ENCODE data around the gene NEK8. TPM values are rescaled to one million over a fixed set of nuclear protein-coding genes. Genes with fewer than 3 reads are reported as not detected.
A peak's percentile ranks its signal among the peaks of the same experiment; 100 is the strongest.

NEK8 gene
- total and polyA plus RNA-seq, 9 donors, result 1.9 to 8.3 (median 3.2) TPM

GRCh38 chr17:28698253-28698941 lies 30.2 kb upstream of the NEK8 start:
- no peak for DNase-seq
- Histone ChIP-seq H3K4me3 (no peak overlapping the region), H3K27me3 (no peaks in the 10 kb centered on the region), H3K27ac (no peak overlapping the region), H3K4me1 (ENCODE audit: insufficient read depth) (no peaks in the 10 kb centered on the region), H3K36me3 (peaks cover 2% of the 10 kb centered on the region), H3K9me3 (no peaks in the 10 kb centered on the region)
- 89 to 95% (median 90%) methylated on average over 6 of the region's 6 CpGs for WGBS, 3 donors
- intact Hi-C loops (cut with DNase I), result no loop called here
- TF ChIP-seq POLR2A (IDR thresholded peaks at IDR 0.05), result no peak
- no peak for TF ChIP-seq EP300 (IDR thresholded peaks at IDR 0.05)
- TF ChIP-seq, protein P1, sequence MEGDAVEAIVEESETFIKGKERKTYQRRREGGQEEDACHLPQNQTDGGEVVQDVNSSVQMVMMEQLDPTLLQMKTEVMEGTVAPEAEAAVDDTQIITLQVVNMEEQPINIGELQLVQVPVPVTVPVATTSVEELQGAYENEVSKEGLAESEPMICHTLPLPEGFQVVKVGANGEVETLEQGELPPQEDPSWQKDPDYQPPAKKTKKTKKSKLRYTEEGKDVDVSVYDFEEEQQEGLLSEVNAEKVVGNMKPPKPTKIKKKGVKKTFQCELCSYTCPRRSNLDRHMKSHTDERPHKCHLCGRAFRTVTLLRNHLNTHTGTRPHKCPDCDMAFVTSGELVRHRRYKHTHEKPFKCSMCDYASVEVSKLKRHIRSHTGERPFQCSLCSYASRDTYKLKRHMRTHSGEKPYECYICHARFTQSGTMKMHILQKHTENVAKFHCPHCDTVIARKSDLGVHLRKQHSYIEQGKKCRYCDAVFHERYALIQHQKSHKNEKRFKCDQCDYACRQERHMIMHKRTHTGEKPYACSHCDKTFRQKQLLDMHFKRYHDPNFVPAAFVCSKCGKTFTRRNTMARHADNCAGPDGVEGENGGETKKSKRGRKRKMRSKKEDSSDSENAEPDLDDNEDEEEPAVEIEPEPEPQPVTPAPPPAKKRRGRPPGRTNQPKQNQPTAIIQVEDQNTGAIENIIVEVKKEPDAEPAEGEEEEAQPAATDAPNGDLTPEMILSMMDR (IDR thresholded peaks at IDR 0.05), result no peak

DNA sequence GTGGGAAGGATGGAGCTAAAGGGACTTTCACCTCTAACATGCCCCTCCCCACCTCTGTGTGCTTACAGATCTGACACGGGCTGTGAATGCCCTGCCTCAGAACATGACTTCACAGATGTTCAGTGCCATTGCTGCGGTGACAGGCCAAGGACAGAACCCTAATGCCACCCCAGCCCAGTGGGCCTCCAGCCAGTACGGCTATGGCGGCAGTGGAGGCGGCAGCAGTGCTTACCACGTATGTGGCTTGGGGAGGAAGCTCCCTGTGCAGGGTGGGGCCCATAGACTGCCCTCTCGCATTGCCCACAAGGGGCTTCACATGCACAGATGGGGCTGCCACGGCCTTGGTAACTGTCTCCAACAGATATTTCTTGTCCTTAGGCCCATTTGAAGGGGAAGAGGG lies 28.3 kb upstream of the NEK8 start:
- 79 to 85% (median 81%) methylated on average over 8 of the region's 8 CpGs for WGBS, 3 donors
- Histone ChIP-seq H3K4me3 (no peak overlapping the region), H3K27ac (no peak overlapping the region), H3K27me3 (no peaks in the 10 kb centered on the region), H3K4me1 (ENCODE audit: insufficient read depth) (no peaks in the 10 kb centered on the region), H3K9me3 (no peaks in the 10 kb centered on the region), H3K36me3 (peaks cover 2% of the 10 kb centered on the region)
- peak in 1 of 5 donors; percentile 21 for DNase-seq
- intact Hi-C loops (cut with DNase I), result loop anchor here in 1 of 4 donors (10.0 kb wide), 1 partner anchor 45 kb away; no protein-coding TSS in a partner anchor
- TF ChIP-seq EP300 (IDR thresholded peaks at IDR 0.05) (no peak), POLR2A (IDR thresholded peaks at IDR 0.05) (no peak)
- TF ChIP-seq, protein P1 (IDR thresholded peaks at IDR 0.05), result no peak

DNA sequence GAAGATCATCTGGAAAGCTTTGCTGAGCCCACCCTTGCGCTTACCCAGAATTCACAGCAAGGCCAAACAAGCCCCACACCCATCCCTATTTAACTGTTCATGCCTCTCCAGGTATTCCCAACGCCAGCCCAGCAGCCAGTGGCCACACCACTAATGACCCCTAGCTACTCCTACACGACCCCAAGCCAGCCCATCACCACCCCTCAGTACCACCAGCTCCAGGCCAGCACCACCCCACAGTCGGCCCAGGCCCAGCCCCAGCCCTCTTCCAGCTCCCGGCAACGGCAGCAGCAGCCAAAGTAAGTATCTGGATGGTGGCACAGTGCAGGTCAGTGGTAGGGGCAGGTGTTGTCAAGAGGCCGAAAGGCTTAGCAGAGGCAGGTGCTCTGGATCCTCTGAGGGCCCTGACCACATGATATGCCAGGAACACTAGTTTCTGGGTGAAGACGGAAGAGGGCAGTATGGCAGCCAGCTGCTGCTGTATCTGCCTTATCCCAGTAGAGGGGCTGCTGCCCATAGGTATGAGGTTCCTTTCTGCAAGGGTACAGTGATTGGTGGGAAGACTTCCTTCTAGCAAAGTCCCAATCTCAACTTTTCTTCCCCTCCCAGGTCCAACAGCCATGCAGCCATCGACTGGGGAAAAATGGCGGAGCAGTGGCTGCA lies 27.6 kb upstream of the NEK8 start:
- 83 to 85% (median 84%) methylated on average over 10 of the region's 10 CpGs for WGBS, 3 donors
- TF ChIP-seq, protein P1 (IDR thresholded peaks at IDR 0.05), result no peak
- no peak for TF ChIP-seq POLR2A (IDR thresholded peaks at IDR 0.05)
- TF ChIP-seq EP300 (IDR thresholded peaks at IDR 0.05), result no peak
- H3K36me3 ChIP-seq, result peaks cover 2% of the 10 kb centered on the region
- intact Hi-C loops (cut with DNase I), result loop anchor here in 1 of 4 donors (10.0 kb wide), 1 partner anchor 46 kb away; no protein-coding TSS in a partner anchor
- H3K27ac ChIP-seq, result no peak overlapping the region
- H3K9me3 ChIP-seq, result no peaks in the 10 kb centered on the region
- DNase-seq, result no peak
- H3K4me3 ChIP-seq, result no peak overlapping the region
- no peaks in the 10 kb centered on the region for H3K4me1 ChIP-seq (ENCODE audit: insufficient read depth)
- H3K27me3 ChIP-seq, result no peaks in the 10 kb centered on the region

DNA sequence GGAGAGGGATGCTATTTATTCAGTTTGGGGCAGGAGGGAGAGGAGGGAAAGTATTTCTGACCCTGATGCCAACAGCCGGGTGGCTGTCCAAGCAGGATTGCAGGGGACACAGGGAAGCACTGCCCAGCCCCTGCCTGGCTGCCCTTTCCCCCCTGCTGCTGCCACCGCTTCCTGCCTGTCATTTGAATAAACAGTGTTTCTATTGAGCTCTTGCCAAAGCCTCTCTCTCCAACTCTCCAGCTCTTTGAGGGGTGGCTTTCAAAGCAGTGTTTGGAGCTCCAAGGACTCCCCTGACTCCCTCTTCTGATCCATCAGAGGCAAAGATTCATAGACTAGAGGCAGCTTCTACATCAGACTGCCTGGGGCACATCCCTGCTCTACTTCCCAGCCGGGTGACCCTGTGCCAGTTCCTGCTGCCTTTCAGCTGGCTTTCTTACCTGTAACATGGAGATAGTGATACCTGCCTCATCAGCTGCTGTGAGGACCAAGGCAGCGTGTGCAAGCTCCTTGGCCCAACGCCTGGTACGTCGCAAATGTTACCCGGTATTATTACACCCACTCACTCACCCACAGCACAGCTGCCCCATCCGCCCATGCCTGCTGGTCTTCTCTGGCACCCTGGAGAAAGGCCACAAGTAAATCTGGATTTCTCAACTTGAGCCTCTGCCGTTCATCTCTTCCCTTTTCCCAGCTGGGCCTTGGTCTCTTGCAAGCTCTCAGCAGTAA lies 26.4 kb upstream of the NEK8 start:
- Histone ChIP-seq H3K4me1 (ENCODE audit: insufficient read depth) (no peaks in the 10 kb centered on the region), H3K36me3 (peaks cover 2% of the 10 kb centered on the region), H3K27ac (no peak overlapping the region), H3K4me3 (no peak overlapping the region), H3K9me3 (no peaks in the 10 kb centered on the region), H3K27me3 (no peaks in the 10 kb centered on the region)
- DNase-seq, result no peak
- 59 to 62% (median 61%) methylated on average over 10 of the region's 10 CpGs for WGBS, 3 donors
- no peak for TF ChIP-seq POLR2A (IDR thresholded peaks at IDR 0.05)
- TF ChIP-seq, protein P1 (IDR thresholded peaks at IDR 0.05), result no peak
- TF ChIP-seq EP300 (IDR thresholded peaks at IDR 0.05), result no peak
- intact Hi-C loops (cut with DNase I), result loop anchor here in 1 of 4 donors (10.0 kb wide), 1 partner anchor 47 kb away; no protein-coding TSS in a partner anchor
